ENCODE measurements around the gene SPATA46.

- TF ChIP-seq CTCF (IDR thresholded peaks at IDR 0.05), result no peak
- no peak for TF ChIP-seq EP300 (IDR thresholded peaks at IDR 0.05)
- no peak for TF ChIP-seq POLR2A (IDR thresholded peaks at IDR 0.05)
These were observed 11.5 kb upstream of the SPATA46 start for GRCh38 chr1:162388083-162388594.

All from stomach (tissue), 4 donors.